ENCODE results near the gene KCNIP3. TPM values are rescaled to one million over a fixed set of nuclear protein-coding genes. Genes with fewer than 3 reads are reported as not detected.
"Not testable (repeated sequence)": the region's sequence is repeated elsewhere in the genome, so short reads cannot be mapped to it uniquely, and the experiment has no call there.

The KCNIP3 gene
- total and polyA plus RNA-seq, 9 of the 15 experiments (the other 6 are each of a cell fraction or from before 2014, with no cell fraction given), result 0.04 TPM; not detected in 8

- FAIRE-seq; ATAC-seq; H4K20me1 ChIP-seq (replicated peaks; ENCODE audit: control insufficient read depth, insufficient read depth, low read length); H3K4me2 ChIP-seq (ENCODE audit: insufficient read depth, low read length); H3K9ac ChIP-seq (ENCODE audit: insufficient read depth in 1 of 2, low read depth in 2 of 2, low read length in 2 of 2); POLR2A ChIA-PET; H3K4me1 ChIP-seq (replicated peaks in 1 of 2; ENCODE audit: control insufficient read depth in 2 of 2, insufficient read depth in 2 of 2, low read length in 2 of 2); DNase-seq (ENCODE audit: extremely low read depth in 1 of 4, low spot score in 3 of 4); H3K9me3 ChIP-seq (replicated peaks; ENCODE audit: control insufficient read depth, insufficient read depth, low read depth, low read length); H2AFZ ChIP-seq (ENCODE audit: low read depth, low read length); H3K27ac ChIP-seq (ENCODE audit: extremely low read depth, low read depth, low read length); BruUV-seq (replicated peaks); H3K36me3 ChIP-seq (ENCODE audit: control insufficient read depth, insufficient read depth, low read length); H3K9me1 ChIP-seq (ENCODE audit: control insufficient read depth, insufficient read depth, low read length); H3K4me3 ChIP-seq; intact Hi-C loops (cut with micrococcal nuclease); H3K27me3 ChIP-seq (ENCODE audit: control insufficient read depth in 2 of 2, insufficient read depth in 2 of 2, low read length in 2 of 2); CTCF ChIA-PET (ENCODE audit: low intra/inter-chr PET ratio); H3K79me2 ChIP-seq (ENCODE audit: control insufficient read depth, insufficient read depth, low read length): not testable (repeated sequence)
- 75% methylated on average over 12 of the region's 16 CpGs for WGBS (ENCODE audit: insufficient coverage, low coverage, missing lambda C conversion rate)
- TF ChIP-seq POLR2G (IDR thresholded peaks at IDR 0.05; ENCODE audit: low read depth, low read length), result 0 out of 2 replicates have a peak, but pooled peaks have one; percentile 44
- in situ Hi-C loops (cut with MboI), result loop anchor here (5.0 kb wide), 1 partner anchor 242 kb away; no protein-coding TSS in a partner anchor
These were observed 118.4 kb downstream of the KCNIP3 start for GRCh38 chr2:95415561-95415960.

- FAIRE-seq; H3K79me2 ChIP-seq (ENCODE audit: control insufficient read depth, insufficient read depth, low read length); H3K27me3 ChIP-seq (ENCODE audit: control insufficient read depth in 2 of 2, insufficient read depth in 2 of 2, low read length in 2 of 2); BruUV-seq (replicated peaks); H3K4me1 ChIP-seq (replicated peaks in 1 of 2; ENCODE audit: control insufficient read depth in 2 of 2, insufficient read depth in 2 of 2, low read length in 2 of 2); H2AFZ ChIP-seq (ENCODE audit: low read depth, low read length); CTCF ChIA-PET (ENCODE audit: low intra/inter-chr PET ratio); H3K36me3 ChIP-seq (ENCODE audit: control insufficient read depth, insufficient read depth, low read length); in situ Hi-C loops (cut with MboI); ATAC-seq; H3K4me3 ChIP-seq; POLR2A ChIA-PET; H3K9me3 ChIP-seq (replicated peaks; ENCODE audit: control insufficient read depth, insufficient read depth, low read depth, low read length); intact Hi-C loops (cut with micrococcal nuclease); H4K20me1 ChIP-seq (replicated peaks; ENCODE audit: control insufficient read depth, insufficient read depth, low read length); H3K9ac ChIP-seq (ENCODE audit: insufficient read depth in 1 of 2, low read depth in 2 of 2, low read length in 2 of 2); H3K27ac ChIP-seq (ENCODE audit: extremely low read depth, low read depth, low read length); H3K4me2 ChIP-seq (ENCODE audit: insufficient read depth, low read length); DNase-seq (ENCODE audit: extremely low read depth in 1 of 4, low spot score in 3 of 4); H3K9me1 ChIP-seq (ENCODE audit: control insufficient read depth, insufficient read depth, low read length): not testable (repeated sequence)
- 0% methylated on average over 5 of the region's 30 CpGs for WGBS (ENCODE audit: insufficient coverage, low coverage, missing lambda C conversion rate)
These were observed 130.2 kb downstream of the KCNIP3 start for GRCh38 chr2:95427196-95427867.

- whole genome bisulfite sequencing (ENCODE audit: insufficient coverage, low coverage, missing lambda C conversion rate), result no CpG with 5 or more reads among the region's 8 CpGs
- POLR2A ChIA-PET; BruUV-seq (replicated peaks); H3K27ac ChIP-seq (ENCODE audit: extremely low read depth, low read depth, low read length); H3K4me1 ChIP-seq (replicated peaks in 1 of 2; ENCODE audit: control insufficient read depth in 2 of 2, insufficient read depth in 2 of 2, low read length in 2 of 2); DNase-seq (ENCODE audit: extremely low read depth in 1 of 4, low spot score in 3 of 4); ATAC-seq; FAIRE-seq; H3K9ac ChIP-seq (ENCODE audit: insufficient read depth in 1 of 2, low read depth in 2 of 2, low read length in 2 of 2); H3K4me2 ChIP-seq (ENCODE audit: insufficient read depth, low read length); H3K36me3 ChIP-seq (ENCODE audit: control insufficient read depth, insufficient read depth, low read length); H3K79me2 ChIP-seq (ENCODE audit: control insufficient read depth, insufficient read depth, low read length); CTCF ChIA-PET (ENCODE audit: low intra/inter-chr PET ratio); H3K4me3 ChIP-seq; H3K27me3 ChIP-seq (ENCODE audit: control insufficient read depth in 2 of 2, insufficient read depth in 2 of 2, low read length in 2 of 2); H4K20me1 ChIP-seq (replicated peaks; ENCODE audit: control insufficient read depth, insufficient read depth, low read length); intact Hi-C loops (cut with micrococcal nuclease); H3K9me3 ChIP-seq (replicated peaks; ENCODE audit: control insufficient read depth, insufficient read depth, low read depth, low read length); H2AFZ ChIP-seq (ENCODE audit: low read depth, low read length); H3K9me1 ChIP-seq (ENCODE audit: control insufficient read depth, insufficient read depth, low read length): not testable (repeated sequence)
- in situ Hi-C loops (cut with MboI), result loop anchor here (10.0 kb wide), 1 partner anchor 215 kb away; no protein-coding TSS in a partner anchor
These were observed 132.8 kb downstream of the KCNIP3 start for GRCh38 chr2:95429748-95430467.

All from K562 (cell line).